Liver (tissue), 9 donors: ENCODE results near the gene PLD6. TPM values are rescaled to one million over a fixed set of nuclear protein-coding genes. Genes with fewer than 3 reads are reported as not detected.

Experiments used
- DNase-seq: peaks from one replicate; pipeline ENCODE4 v3.0.0-alpha.2; 2017; ENCODE audit warnings: low spot score
- H3K27ac ChIP-seq, 2 donors: one replicate each; pipeline ENCODE4 v1.7.0; 2013; ENCODE audit warnings: inconsistent platforms in 2 of 2, low read length in 2 of 2, control low read depth in 1 of 2, low read depth in 1 of 2, mild to moderate bottlenecking in 1 of 2
- H3K27me3 ChIP-seq, 4 donors: one replicate each; pipeline versions ENCODE4 v1.6.1 to v1.7.0; 2013; ENCODE audit warnings: low read length in 3 of 4, inconsistent platforms in 1 of 4, mild to moderate bottlenecking in 1 of 4, moderate library complexity in 1 of 4; ENCODE audit not compliant: control insufficient read depth in 4 of 4, insufficient read depth in 4 of 4
- H3K36me3 ChIP-seq, 4 donors: one replicate each; pipeline versions ENCODE4 v1.6.1 to v1.7.0; 2013; ENCODE audit warnings: low read length in 3 of 4, mild to moderate bottlenecking in 3 of 4, low read depth in 1 of 4, moderate library complexity in 1 of 4; ENCODE audit not compliant: control insufficient read depth in 4 of 4, insufficient read depth in 3 of 4
- H3K4me1 ChIP-seq, 4 donors: one replicate each; pipeline versions ENCODE4 v1.6.1 to v1.7.0; 2013; ENCODE audit warnings: low read length in 3 of 4, mild to moderate bottlenecking in 3 of 4, moderate library complexity in 1 of 4; ENCODE audit not compliant: control insufficient read depth in 4 of 4, insufficient read depth in 4 of 4
- H3K4me3 ChIP-seq, 3 donors: one replicate each; pipeline versions ENCODE4 v1.6.1 to v1.7.0; 2013; ENCODE audit warnings: low read length in 3 of 3, control low read depth in 1 of 3, low read depth in 1 of 3, mild to moderate bottlenecking in 1 of 3
- H3K9ac ChIP-seq, 2 donors: one replicate each; pipeline ENCODE4 v1.7.0; 2013; ENCODE audit warnings: low read length in 2 of 2, mild to moderate bottlenecking in 2 of 2, moderate library complexity in 2 of 2, control low read depth in 1 of 2, low read depth in 1 of 2
- H3K9me3 ChIP-seq, 4 donors: one replicate each; pipeline versions ENCODE4 v1.6.1 to v1.7.0; 2013; ENCODE audit warnings: low read length in 3 of 4; ENCODE audit not compliant: control insufficient read depth in 4 of 4
- ATF3 ChIP-seq: IDR thresholded peaks from 2 replicates; pipeline ENCODE4 v1.6.1; 2016; ENCODE audit warnings: antibody characterized with exemption
- CTCF ChIP-seq: fragments of 150-350 bp; IDR thresholded peaks from 2 replicates; pipeline ENCODE4 v1.5.1; 2017; ENCODE audit warnings: improper control_type of control experiment, low read depth, low read length; ENCODE audit not compliant: missing input control
- EGR1 ChIP-seq, 2 donors: IDR thresholded peaks; 2 replicates each; pipeline ENCODE4 v1.6.1; 2016 to 2018; ENCODE audit warnings: antibody characterized with exemption in 2 of 2, low read depth in 2 of 2
- FOXA1 ChIP-seq: IDR thresholded peaks from 2 replicates; pipeline ENCODE4 v1.6.1; 2016; ENCODE audit warnings: antibody characterized with exemption
- FOXA2 ChIP-seq: IDR thresholded peaks from 2 replicates; pipeline ENCODE4 v1.6.1; 2016; ENCODE audit warnings: antibody characterized with exemption
- GABPA ChIP-seq, 2 donors: IDR thresholded peaks in 1 of 2; conservative IDR thresholded peaks in 1 of 2; 2 replicates each; pipeline ENCODE4 v1.6.1; 2016; ENCODE audit warnings: antibody characterized with exemption in 2 of 2, mild to moderate bottlenecking in 1 of 2, moderate library complexity in 1 of 2
- HNF4A ChIP-seq, 2 donors: conservative IDR thresholded peaks; 2 replicates each; pipeline ENCODE4 v1.6.1; 2016; ENCODE audit warnings: antibody characterized with exemption in 2 of 2, mild to moderate bottlenecking in 2 of 2
- HNF4G ChIP-seq: IDR thresholded peaks from 2 replicates; pipeline ENCODE4 v1.6.1; 2016; ENCODE audit warnings: antibody characterized with exemption
- JUND ChIP-seq, 2 donors: IDR thresholded peaks; 2 replicates each; pipeline ENCODE4 v1.6.1; 2016; ENCODE audit warnings: antibody characterized with exemption in 2 of 2
- MAX ChIP-seq: IDR thresholded peaks from 2 replicates; pipeline ENCODE4 v1.6.1; 2016; ENCODE audit warnings: antibody characterized with exemption
- NR2F2 ChIP-seq: IDR thresholded peaks from 2 replicates; pipeline ENCODE4 v1.6.1; 2016; ENCODE audit warnings: antibody characterized with exemption
- RAD21 ChIP-seq, 2 donors: IDR thresholded peaks; 2 replicates each; pipeline ENCODE4 v1.6.1; 2016; ENCODE audit warnings: antibody characterized with exemption in 2 of 2, mild to moderate bottlenecking in 2 of 2
- REST ChIP-seq: IDR thresholded peaks from 2 replicates; pipeline ENCODE4 v1.6.1; 2016; ENCODE audit warnings: antibody characterized with exemption, mild to moderate bottlenecking
- RXRA ChIP-seq, 2 donors: IDR thresholded peaks; 2 replicates each; pipeline ENCODE4 v1.6.1; 2017 to 2018; ENCODE audit warnings: antibody characterized with exemption in 2 of 2, mild to moderate bottlenecking in 1 of 2
- SP1 ChIP-seq: IDR thresholded peaks from 2 replicates; pipeline ENCODE4 v1.6.1; 2018; ENCODE audit warnings: antibody characterized with exemption, mild to moderate bottlenecking
- TAF1 ChIP-seq: conservative IDR thresholded peaks from 2 replicates; pipeline ENCODE4 v1.6.1; 2016; ENCODE audit warnings: antibody characterized with exemption, mild to moderate bottlenecking
- YY1 ChIP-seq: IDR thresholded peaks from 2 replicates; pipeline ENCODE4 v1.6.1; 2016; ENCODE audit warnings: antibody characterized with exemption, mild to moderate bottlenecking
- ZBTB33 ChIP-seq: IDR thresholded peaks from 2 replicates; pipeline ENCODE4 v1.6.1; 2016; ENCODE audit warnings: antibody characterized with exemption
- WGBS: extraction: QIAGEN DNeasy Blood & Tissue Kit; methylation state at CpG from one replicate; pipeline ENCODE4 v1.1.7; 2013; 5-methylcytosine and 5-hydroxymethylcytosine counted together
- polyA plus RNA-seq, 2 donors: library from polyadenylated mRNA; stranded (reverse) in 1 of 2; unstranded in 1 of 2; fragments of 200-250 nt in 1 of 2; fragments of >200 nt in 1 of 2; fragmentation: Nextera tagmentation in 1 of 2; extraction: Ambion mirVana in 1 of 2; gene quantifications; one replicate each; pipeline versions ENCODE4 v1.2.1 to v1.2.3, GENCODE V29; 2013 to 2015
- total RNA-seq, 2 donors: library from RNA; depleted of rRNA; stranded (reverse); fragments of >200 nt; gene quantifications; one replicate each; pipeline ENCODE4 v1.2.3, GENCODE V29; 2014
- donor health status: healthy.
- donor health status: healthy.
- donor health status: healthy.
- donor health status: healthy.
- donor health status: healthy.

The PLD6 gene
- total and polyA plus RNA-seq, 4 donors: 1.2 to 2.3 (median 1.5) TPM

- no peak overlapping the region for H3K27ac ChIP-seq
- peaks cover 4 to 36% (median 16%) of the 10 kb centered on the region in 4 donors for H3K36me3 ChIP-seq
- no peak overlapping the region for H3K9ac ChIP-seq
- H3K4me1 ChIP-seq: peaks cover 0 to 7% (median 0%) of the 10 kb centered on the region in 4 donors
- H3K4me3 ChIP-seq: no peak overlapping the region
- H3K27me3 ChIP-seq: no peaks in the 10 kb centered on the region
- WGBS: 80% methylated on average over 14 of the region's 14 CpGs
- DNase-seq: no peak
- H3K9me3 ChIP-seq: no peaks in the 10 kb centered on the region
- TF ChIP-seq ATF3: no peak
- no peak for TF ChIP-seq NR2F2
- TF ChIP-seq REST: no peak
- no peak for TF ChIP-seq FOXA2
- no peak for TF ChIP-seq SP1
- no peak for TF ChIP-seq YY1
Observed at GRCh38 chr17:17186551-17187505, 19.3 kb downstream of the PLD6 start.

GRCh38 chr17:17186051-17186450 is 20.1 kb downstream of the PLD6 start:
- H3K27me3 ChIP-seq: no peaks in the 10 kb centered on the region
- H3K36me3 ChIP-seq: peaks cover 5 to 43% (median 17%) of the 10 kb centered on the region in 4 donors
- H3K9me3 ChIP-seq: no peaks in the 10 kb centered on the region
- peaks cover 0 to 4% (median 0%) of the 10 kb centered on the region in 4 donors for H3K4me1 ChIP-seq
- no peak overlapping the region for H3K4me3 ChIP-seq
- H3K27ac ChIP-seq: no peak overlapping the region
- DNase-seq: no peak
- no peak overlapping the region for H3K9ac ChIP-seq
- 78% methylated on average over 3 of the region's 3 CpGs for WGBS
- TF ChIP-seq RAD21 (IDR thresholded peaks at IDR 0.05) (no peak), ZBTB33 (no peak), GABPA (IDR thresholded peaks at IDR 0.05 in 1 of 2, conservative IDR thresholded peaks at IDR 0.05 in 1 of 2) (no peak), JUND (IDR thresholded peaks at IDR 0.05) (no peak), FOXA2 (no peak), REST (no peak), ATF3 (no peak), TAF1 (no peak), MAX (no peak), SP1 (no peak), FOXA1 (no peak), NR2F2 (no peak), RXRA (IDR thresholded peaks at IDR 0.05) (no peak), YY1 (no peak), EGR1 (IDR thresholded peaks at IDR 0.05; ENCODE audit: low read depth in 2 of 2) (no peak), CTCF (no peak), HNF4A (conservative IDR thresholded peaks at IDR 0.05) (no peak), HNF4G (no peak)
